HG03469 (cell line): ENCODE results near the gene NCOA7.
"Not testable (repeated sequence)": the region's sequence is repeated elsewhere in the genome, so short reads cannot be mapped to it uniquely, and the experiment has no call there.

Experiments
- ATAC-seq: cut with Tn5 transposase; IDR thresholded peaks from one replicate; pipeline ENCODE4 v1.9.1; 2021; ENCODE audit warnings: mild to moderate bottlenecking, moderate library complexity, moderate number of reproducible peaks; ENCODE audit not compliant: unreplicated experiment

Gene NCOA7

DNA sequence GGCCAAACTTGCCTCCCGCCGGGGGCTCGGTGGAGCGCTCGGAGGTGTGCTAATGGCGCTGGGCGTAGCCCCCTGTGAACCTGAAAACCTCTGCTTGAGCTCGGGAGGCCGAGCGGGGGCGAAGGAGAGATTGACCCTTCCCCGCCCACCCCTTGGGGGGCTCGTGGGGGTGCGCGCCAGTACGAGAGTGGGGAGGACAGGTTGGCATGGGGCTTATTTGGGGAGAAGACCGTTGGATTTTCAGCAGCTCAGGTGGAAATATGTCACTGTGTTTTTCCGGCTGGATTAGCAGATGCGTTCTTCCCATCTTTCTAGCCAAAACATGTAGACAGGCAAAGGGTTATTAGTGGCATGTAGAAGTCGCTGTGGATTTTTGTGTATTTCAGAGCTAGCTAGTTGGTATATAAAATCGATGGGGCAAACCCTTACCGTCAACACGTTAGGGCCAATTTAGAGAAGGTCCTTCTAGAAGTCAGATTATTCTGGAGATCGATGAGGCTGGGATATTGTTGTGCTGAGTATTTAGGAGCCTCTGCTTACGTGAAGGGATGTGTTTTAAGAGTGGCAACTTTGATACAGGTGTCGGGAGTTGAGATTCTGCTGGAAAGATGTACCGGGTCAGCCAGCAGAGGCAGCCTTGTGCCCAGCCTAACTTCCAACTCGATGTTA is 525 bp downstream of the NCOA7 start:
- ATAC-seq: peak; percentile 25

DNA sequence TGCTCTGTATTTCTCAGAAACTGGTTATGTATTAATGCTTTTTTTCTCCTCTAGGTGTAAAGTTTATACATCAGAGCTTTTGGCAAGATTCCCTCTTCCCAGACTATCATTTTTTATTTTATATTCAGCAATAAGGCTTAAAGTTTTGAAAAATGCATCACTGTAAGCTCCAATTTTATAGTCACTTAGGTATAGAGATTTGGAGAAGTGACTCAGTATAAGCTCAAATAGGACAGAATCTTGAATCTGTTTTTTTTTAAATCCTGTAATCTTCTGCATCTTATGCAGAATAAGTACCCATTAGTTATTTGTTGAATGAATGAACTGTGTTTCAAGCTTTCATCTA is 1.0 kb downstream of the NCOA7 start:
- no peak for ATAC-seq

DNA sequence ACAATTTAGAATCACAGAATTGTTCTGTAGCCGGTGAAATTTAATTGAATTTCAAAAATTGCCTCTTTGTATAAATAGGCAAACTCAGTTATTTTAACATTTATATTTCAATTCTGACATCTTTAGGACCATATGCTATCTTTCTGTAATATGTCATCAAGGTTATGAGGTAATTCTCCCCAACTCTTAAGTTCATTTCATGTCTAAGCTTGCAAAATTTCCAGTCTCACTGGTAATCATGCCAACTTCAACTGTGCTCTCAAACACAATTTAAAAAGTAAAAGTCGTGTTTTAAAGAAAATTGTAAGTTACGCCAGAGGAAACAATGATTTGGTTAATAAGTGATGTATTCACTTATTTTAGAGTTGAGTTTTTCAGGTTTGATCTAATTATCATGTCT is 1.4 kb downstream of the NCOA7 start:
- no peak for ATAC-seq

DNA sequence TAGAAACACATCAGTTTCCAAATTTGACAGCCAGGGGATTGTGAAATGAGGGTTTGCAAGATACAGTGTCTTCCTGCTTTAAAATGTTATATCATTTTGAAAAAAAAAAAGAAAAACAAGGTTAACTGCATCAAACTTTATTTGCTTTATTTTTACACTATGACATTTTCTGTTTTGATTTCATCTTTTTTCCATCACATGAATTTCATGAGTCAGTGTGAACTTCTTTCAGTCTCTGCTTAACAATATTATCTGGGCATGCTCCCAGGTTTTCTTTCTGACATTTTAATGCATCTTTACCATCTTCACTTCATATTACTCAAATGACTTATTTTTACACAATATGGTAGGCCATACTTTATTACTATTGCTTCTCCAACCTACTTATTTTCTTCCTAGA is 1.9 kb downstream of the NCOA7 start:
- no peak for ATAC-seq

DNA sequence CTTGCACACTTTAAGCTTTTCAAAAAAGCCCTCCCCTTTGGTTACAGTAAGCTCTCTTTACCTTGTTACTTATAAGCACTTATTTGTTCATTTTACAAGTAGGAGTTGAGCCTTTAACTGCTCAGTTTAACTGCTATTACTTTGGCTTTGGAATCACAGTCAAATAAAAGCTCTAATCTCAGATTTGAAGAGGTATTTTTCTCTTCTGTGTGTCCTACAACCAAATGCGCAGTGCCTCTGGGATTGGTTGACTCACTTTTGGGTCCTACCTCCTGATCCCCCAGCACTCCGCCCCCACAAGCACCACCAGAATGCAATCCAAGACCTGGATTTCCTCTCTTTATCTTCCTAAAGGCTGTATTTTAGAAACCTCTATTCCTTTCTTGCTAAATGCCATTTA is 2.5 kb downstream of the NCOA7 start:
- ATAC-seq: no peak

DNA sequence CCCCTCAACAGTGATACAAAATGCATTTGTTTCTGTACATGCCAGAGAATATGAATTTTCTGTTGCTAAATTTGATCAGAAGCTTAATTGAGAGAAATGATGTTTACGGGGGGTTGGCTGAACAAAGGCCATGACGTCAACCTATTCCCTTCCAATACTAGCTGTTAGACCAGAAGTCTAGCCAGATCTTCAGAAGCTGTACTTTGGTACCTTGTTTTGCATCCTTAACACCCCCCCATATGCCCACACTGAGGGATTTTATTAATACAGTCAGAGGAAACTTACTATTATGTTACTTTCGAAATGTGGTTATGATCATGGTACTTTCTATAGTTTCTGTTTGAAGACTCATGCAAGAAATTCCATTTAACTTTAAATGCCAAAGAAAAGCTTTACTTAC is 3.1 kb downstream of the NCOA7 start:
- no peak for ATAC-seq

DNA sequence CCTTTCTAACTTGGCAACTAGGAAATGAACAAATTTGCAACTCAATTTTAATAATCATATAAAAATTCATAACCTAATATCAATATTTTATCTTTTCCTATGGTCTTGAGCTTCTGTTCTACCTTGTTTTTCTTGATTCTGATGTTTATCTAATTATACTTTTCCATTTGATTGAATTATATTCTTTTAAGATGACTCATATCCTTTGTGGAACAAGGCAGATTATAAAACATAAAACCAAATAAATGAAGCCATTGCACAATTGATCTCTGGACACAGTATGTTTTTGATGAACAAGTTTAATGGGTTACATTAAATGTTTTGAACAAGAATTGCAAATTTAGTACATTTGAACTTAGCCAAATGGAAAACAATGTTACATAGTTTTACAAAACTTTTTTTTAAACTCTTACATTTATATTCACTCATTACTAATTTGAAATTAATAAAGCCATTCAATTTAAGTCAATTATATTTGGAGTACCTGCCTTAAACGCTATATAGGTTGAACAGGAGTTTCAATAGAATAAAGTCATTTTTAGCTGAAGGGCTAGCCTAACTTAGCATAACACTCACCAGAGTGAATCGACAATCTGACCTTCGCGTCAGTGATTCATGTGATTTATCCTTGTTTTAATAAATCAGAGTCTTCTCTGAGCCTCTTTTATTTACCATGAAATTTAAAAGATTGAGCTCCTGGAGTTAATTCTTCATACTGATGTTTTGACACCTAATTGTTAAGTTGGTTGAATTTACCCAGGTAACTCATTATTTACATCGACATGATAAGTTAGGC is 3.8 kb downstream of the NCOA7 start:
- ATAC-seq: no peak

DNA sequence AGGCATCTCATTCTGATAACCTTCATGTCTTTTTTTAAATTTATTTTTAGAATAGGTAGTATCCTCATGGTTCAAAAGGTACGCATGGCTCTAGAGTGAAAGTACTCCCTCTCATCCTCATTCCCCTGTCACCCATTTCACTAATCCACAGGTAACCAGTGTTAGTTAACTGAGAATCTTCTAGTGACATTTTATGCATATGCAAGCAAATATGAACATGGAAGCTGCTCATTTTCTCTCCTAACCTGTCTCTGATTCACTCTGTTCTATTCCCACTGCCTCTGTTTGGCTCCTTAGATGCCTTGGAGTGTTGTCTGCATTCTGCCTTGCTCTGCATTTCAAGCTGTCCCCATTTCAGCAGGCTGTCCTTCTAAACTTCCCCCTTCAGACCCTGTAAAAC is 4.5 kb downstream of the NCOA7 start:
- no peak for ATAC-seq

DNA sequence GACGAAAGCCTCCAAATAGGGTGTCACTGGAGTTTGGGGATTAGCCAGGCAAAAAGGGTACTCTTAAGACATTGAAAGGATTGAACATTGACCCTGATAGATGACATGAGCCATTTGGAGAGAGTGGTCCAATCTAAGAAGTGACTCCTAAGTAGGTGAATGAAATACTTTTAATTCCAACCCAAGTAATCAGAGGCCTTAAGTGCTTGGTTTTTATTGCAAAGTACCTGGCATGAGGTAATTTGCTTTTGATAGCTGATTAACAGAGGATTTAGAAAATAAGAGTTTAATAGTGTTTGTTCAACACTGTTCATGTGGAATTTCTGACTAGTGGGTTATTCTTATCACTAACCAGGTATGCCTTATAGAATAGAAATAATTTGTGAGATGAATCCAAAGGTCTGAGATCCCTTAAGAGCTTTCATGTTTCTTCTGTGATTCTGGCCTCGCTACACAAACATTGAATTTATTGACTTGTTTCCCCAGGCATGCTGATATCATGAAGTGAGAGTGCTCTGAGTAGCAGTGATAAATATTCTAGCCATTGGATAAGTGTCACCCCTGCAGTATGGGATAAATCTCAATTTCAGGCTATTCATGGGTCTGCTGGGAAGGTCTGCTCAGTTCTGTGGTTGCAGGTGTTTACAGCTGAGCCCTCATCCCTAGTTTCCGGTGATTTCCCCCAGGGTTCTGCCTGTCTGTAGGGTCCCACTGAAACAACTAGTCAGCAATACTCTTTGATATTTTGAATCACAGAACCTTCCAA is 6.5 kb downstream of the NCOA7 start:
- ATAC-seq: no peak

DNA sequence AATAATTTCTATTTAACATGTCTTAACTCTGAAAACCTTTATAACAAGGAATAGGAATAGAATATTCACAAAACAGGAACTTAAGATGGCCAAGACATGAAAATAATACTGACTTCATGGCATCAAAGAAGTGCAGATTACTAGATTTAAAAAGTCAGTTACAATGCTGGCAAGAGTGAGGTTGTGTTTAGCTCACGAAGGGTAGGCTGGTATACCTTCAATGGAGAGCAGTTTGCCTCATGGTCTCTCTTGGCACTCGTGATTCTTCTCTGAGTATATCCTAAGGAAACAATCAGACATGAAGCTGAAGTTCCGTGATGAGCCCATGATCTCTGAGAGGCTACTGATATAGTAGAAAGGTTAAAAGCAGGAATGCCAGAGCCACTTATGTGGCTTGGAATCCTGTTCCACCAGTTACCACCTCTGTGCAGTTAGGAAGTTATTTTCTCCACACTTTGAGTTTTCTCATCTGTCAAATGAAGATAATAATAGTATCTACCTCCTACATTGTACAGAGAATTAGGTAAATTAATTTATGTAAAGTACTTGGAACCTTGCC is 7.2 kb downstream of the NCOA7 start:
- ATAC-seq: no peak

DNA sequence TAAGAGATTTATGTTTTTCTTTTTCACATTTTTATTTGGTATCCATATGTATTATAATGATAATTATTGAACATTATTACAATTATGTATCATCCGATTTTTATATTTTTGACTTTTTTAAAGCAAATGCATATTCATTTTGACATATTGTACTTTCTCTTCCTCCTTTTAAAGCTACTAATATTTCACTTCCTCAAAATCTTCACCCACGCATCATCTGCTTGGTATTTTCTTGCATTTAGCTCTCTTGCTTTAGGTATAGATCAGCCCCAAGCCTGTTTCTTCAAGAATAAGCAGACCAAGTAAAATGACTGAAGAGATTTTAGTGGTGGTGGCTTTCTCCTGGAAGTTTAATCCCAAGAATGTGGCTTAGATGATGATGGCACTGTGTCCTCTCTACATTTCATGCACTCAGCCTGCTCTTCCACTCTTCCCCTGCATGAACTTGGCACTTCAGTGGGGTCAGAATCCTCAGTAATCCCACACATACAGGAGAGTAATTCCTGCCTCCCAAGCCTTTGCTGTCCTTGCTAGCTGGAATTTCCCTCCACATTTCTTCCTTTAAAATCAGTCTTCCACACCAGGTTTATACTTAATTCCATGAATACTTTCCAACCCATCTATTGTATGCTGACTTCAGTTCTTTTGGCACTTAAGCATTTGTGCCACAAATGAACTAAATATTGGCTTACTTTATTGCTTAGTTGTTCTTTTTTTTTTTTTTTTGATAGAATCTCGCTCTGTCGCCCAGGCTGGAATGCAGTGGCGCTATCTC is 8.2 kb downstream of the NCOA7 start:
- ATAC-seq: peak; percentile 85

DNA sequence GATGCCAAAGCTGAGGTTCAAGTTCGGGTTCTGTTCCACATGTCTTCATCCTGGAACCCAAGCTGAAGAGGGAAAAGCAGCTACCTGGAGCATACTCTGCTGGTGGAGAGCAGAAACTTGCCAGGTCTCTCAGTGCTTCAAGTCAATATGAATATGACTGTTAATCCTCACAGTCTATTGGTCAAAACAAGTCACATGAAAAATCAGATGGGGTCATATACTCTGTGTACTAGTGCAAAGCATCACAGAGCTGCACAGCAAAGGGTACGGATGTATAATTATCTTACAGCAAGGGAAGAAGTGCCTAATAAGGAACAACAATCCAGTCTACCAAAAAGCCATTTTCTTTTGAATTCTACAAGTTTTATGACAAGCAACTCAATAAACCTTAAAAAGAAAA is 11.6 kb downstream of the NCOA7 start:
- ATAC-seq: no peak

DNA sequence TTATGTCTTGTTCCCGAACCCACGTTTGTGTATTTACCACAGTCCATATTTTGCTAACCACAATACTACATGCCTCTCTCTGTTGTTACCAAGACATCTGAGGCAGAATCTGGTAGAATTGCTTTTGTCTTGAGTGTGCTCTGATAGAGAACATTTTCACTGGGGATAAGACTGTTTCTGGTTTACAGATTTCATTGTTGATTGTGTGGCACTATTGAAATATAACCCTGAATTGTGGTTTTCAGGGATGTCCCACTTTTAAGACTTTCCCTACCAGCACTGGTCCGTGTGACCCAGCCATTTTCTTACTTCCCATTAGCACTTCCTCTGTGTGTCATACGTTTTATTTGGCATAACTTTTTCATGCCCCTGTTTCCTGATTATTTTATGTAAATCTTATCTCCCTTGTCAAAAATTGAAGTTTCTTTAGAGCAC is 12.2 kb downstream of the NCOA7 start:
- no peak for ATAC-seq

DNA sequence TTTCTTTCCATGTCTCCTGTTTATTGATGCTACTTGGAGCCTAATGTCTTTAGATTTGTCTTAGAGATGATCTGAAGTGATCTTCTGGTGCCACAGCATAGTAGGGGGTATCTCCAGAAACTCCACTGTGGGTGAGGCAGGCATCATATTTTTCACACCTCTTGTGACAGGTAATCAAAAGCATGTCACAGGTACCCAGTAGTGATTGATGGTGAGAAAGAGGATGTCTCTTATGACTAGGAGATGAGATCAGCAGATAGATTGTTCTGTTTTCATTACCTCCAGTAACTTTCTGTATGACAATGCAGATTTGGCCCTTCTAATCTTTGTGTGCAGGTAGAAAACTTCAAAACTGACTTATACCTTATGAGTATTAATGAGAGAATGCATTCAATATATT is 13.5 kb downstream of the NCOA7 start:
- peak; percentile 53 for ATAC-seq

DNA sequence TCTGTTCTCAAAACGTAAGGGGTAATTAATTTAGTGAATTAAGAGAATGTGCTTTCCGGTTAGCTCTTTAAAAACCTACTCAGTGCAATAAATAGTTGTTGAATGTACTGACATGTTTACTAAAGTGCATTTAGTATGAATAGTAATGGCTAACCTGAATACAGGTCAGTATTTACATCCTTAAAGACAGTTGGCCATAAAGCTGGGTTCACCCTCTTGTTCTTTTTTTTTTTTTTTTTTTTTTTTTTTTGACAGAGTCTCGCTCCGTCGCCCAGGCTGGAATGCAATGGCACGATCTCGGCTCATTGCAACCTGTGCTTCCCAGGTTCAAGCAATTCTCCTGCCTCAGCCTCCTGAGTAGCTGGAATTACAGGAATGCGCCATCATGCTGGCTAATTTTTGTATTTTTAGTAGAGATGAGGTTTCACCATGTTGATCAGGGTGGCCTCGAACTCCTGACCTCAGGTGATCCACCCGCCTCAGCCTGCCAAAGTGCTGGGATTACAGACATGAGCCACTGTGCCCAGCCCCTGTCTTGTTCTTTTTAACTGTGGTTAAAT is 14.2 kb downstream of the NCOA7 start:
- ATAC-seq: not testable (repeated sequence)

DNA sequence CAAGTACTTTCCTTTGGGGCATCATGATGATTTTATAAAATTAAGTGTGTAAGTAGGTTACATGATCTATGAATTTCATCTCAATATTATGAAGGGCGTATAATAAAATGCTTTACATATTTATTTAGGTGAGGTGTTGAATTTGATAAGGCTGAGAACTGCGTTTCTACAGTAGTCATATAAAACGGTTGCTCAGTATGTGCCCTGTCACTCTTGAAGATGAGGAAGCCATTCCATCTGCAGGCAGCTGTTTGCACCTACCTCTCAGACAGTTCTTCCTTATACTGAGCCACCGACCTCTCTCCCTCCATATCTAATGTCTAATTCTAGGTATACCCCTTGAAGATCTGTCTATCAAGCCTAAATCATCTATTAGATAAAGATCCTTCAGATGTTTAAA is 16.1 kb downstream of the NCOA7 start:
- ATAC-seq: no peak

DNA sequence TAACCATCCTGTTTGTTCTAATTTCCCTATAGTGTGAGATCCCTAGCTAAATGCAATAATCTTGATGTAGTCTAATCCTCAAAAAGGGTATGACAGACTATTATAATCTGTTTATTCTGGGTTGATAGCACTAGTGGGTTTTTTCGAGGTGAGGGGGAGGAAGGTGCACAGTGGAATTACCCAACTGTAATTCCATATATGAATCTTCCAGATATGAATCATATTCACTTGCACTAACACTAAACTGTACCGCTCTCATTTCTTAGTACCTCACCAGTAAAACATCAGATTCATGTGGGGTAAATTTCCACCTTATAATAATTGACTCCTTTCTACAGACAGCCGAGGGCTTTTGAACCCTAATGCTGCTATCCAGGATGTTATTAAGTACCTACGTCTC is 16.5 kb downstream of the NCOA7 start:
- no peak for ATAC-seq

DNA sequence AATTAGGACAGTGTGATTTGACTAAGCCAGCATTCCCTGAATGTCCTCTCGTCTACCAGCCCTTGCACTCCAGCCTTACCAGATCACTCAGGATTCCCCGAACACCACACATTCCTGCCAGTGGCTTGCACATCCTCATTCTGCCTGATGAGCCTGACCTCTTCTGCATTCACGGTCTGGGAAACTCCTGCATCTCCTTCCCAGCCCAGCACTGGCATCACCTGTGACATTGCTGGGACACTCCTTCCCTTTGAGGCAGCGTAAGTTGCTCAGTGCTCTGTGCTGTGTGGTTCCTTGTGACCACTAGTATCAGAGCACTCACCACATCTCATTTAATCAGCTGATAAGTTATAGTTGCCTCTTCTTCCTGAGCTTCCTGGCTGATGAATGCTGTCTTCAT is 17.3 kb downstream of the NCOA7 start:
- peak; percentile 21 for ATAC-seq

DNA sequence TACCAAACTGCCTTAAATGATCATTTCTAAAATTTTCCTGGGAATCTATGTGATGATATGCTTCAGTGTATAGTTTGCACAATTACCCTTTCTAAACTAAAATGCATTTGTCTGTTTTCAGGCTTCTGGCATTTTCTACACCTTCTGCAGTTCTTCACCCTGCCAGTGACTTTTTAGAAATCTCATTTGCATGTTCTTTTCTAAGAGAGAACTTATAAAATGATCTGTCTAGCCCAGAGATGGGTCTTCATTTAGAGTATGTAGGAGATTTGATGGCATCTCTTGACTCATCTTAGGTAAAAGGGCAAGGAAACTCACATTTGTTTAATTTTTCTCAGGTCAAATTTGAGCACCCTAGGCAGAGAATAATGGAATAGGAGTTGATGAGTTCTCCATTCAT is 17.8 kb downstream of the NCOA7 start:
- ATAC-seq: no peak

DNA sequence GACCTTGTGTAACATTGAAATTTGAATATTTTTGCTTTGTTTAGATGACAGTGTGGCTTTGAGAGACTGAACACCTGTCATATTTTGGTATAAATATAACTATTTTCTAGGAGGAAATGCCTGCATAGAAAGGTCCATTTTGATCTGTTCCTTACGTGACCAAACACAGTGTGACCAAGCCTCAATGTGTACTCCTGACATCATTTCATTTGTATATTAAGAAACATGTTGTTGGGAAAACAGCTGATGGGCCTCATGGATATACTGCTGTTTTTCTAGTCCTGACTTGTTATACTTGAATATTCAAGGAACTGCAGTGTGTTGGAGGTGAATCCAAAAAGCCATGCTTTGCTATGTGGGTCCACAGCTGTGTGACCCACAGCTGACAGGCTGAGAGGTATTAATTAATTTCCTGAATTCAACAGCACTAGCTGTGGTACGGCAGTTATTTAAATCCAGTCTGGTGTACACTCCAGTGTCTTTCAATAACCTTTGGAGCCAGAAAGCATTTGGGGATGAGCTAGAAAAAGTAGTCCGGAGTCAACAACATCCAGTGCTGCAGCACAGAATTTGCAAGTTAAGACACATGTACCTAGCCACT is 18.9 kb downstream of the NCOA7 start:
- no peak for ATAC-seq
